ENCODE results near the gene SNTG2. TPM values are rescaled to one million over a fixed set of nuclear protein-coding genes. Genes with fewer than 3 reads are reported as not detected.

SNTG2 gene
- total and polyA plus RNA-seq, 4 donors: not detected

- 80% methylated on average over 16 of the region's 16 CpGs for WGBS
- TF ChIP-seq ATF3 (IDR thresholded peaks at IDR 0.05): no peak
- TF ChIP-seq GABPA (IDR thresholded peaks at IDR 0.05 in 1 of 2, conservative IDR thresholded peaks at IDR 0.05 in 1 of 2): no peak
- TF ChIP-seq SP1 (IDR thresholded peaks at IDR 0.05): no peak
- no peak for TF ChIP-seq RAD21 (IDR thresholded peaks at IDR 0.05)
- TF ChIP-seq RXRA (IDR thresholded peaks at IDR 0.05): no peak
- no peak for TF ChIP-seq MAX (IDR thresholded peaks at IDR 0.05)
- TF ChIP-seq NR2F2 (IDR thresholded peaks at IDR 0.05): no peak
- TF ChIP-seq ZBTB33 (IDR thresholded peaks at IDR 0.05): no peak
- no peak for TF ChIP-seq FOXA1 (IDR thresholded peaks at IDR 0.05)
- TF ChIP-seq CTCF (IDR thresholded peaks at IDR 0.05; ENCODE audit: low read depth, low read length, missing input control): no peak
- TF ChIP-seq TAF1 (conservative IDR thresholded peaks at IDR 0.05): no peak
- no peak for TF ChIP-seq REST (IDR thresholded peaks at IDR 0.05)
- TF ChIP-seq HNF4A (conservative IDR thresholded peaks at IDR 0.05): no peak
- no peak for TF ChIP-seq YY1 (IDR thresholded peaks at IDR 0.05)
- TF ChIP-seq FOXA2 (IDR thresholded peaks at IDR 0.05): no peak
- no peak for TF ChIP-seq HNF4G (IDR thresholded peaks at IDR 0.05)
- TF ChIP-seq EGR1 (IDR thresholded peaks at IDR 0.05; ENCODE audit: low read depth in 2 of 2): no peak
- DNase-seq (ENCODE audit: low spot score): no peak
These were observed 21.5 kb upstream of the SNTG2 start for GRCh38 chr2:929011-929735.

More at GRCh38 chr2:929011-929735, 21.5 kb upstream of the SNTG2 start:
- H3K9me3 ChIP-seq (ENCODE audit: control insufficient read depth in 4 of 4, low read length in 3 of 4): no peaks in the 10 kb centered on the region
- H3K9ac ChIP-seq (ENCODE audit: low read depth in 1 of 2, low read length in 2 of 2): no peak overlapping the region
- no peaks in the 10 kb centered on the region for H3K36me3 ChIP-seq (ENCODE audit: control insufficient read depth in 4 of 4, insufficient read depth in 3 of 4, low read depth in 1 of 4, low read length in 3 of 4)
- H3K4me1 ChIP-seq (ENCODE audit: control insufficient read depth in 4 of 4, insufficient read depth in 4 of 4, low read length in 3 of 4): no peaks in the 10 kb centered on the region
- no peak overlapping the region for H3K4me3 ChIP-seq (ENCODE audit: low read depth in 1 of 3, low read length in 3 of 3)
- peaks cover 0 to 5% (median 0%) of the 10 kb centered on the region in 4 donors for H3K27me3 ChIP-seq (ENCODE audit: control insufficient read depth in 4 of 4, insufficient read depth in 4 of 4, low read length in 3 of 4)
- H3K27ac ChIP-seq (ENCODE audit: low read depth in 1 of 2, low read length in 2 of 2): no peak overlapping the region
